Measurements from ENCODE around the gene ZWINT. TPM values are rescaled to one million over a fixed set of nuclear protein-coding genes. Genes with fewer than 3 reads are reported as not detected.

ZWINT gene
- total RNA-seq, 1 experiment from 2014 or later: 99.1 TPM

DNA sequence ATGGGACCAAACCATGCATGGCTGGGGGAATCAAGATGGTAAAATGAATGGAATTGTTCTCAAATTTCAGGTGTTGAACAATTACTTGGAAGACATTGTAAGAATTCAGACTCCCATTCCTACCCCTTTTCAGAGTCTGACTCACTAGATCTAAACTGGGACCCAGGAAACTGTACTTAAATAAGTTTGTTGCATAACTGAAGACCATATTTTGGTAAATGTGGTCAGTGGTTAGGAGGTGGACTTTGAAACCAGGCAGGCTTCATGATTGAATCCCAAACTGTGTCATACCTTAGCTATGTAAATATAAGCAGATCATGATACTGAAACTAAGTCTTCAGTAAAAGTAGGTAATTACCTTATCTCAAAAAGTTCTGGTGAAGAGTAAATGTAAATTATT, 41.7 kb downstream of the ZWINT start:
- Mint-ChIP-seq H3K36me3 (ENCODE audit: insufficient read depth in 1 of 3, low read depth in 3 of 3) (peaks cover 0 to 7% (median 2%) of the 10 kb centered on the region in 3 experiments; a peak in 1 of 7 replicates), H3K4me1 (no peaks in the 10 kb centered on the region), H3K27me3 (ENCODE audit: low read depth) (no peaks in the 10 kb centered on the region), H3K9me3 (peaks cover 6 to 13% of the 10 kb centered on the region in 2 experiments; a peak in 3 of 5 replicates), H3K27ac (no peak overlapping the region), H3K4me3 (no peak overlapping the region)
- Histone ChIP-seq H3K4ac (ENCODE audit: low read depth, low read length) (no peak overlapping the region), H3K56ac (ENCODE audit: insufficient read length, low read depth, low read length) (no peak overlapping the region), H2BK12ac (ENCODE audit: insufficient read length, low read depth, low read length) (no peak overlapping the region), H3K23ac (ENCODE audit: insufficient read length, low read depth, low read length) (no peak overlapping the region), H3K4me1 (ENCODE audit: insufficient read depth, low read length) (no peaks in the 10 kb centered on the region), H3K4me2 (ENCODE audit: insufficient read depth, insufficient read length, low read length) (no peak overlapping the region), H2AK5ac (ENCODE audit: insufficient read length, low read length) (no peak overlapping the region), H3K79me1 (ENCODE audit: insufficient read depth, low read depth, low read length, poor library complexity, severe bottlenecking) (no peaks in the 10 kb centered on the region), H3K14ac (ENCODE audit: insufficient read depth, low read length) (no peak overlapping the region), H2BK120ac (ENCODE audit: low read depth, low read length, poor library complexity, severe bottlenecking) (no peak overlapping the region), H2BK5ac (ENCODE audit: insufficient read length, low read length) (no peak overlapping the region), H4K91ac (ENCODE audit: insufficient read length, low read depth, low read length) (no peak overlapping the region), H3K27me3 (ENCODE audit: insufficient read depth, low read length) (no peaks in the 10 kb centered on the region), H2AFZ (ENCODE audit: low read length) (no peak overlapping the region), H3K18ac (ENCODE audit: insufficient read length, low read depth, low read length) (no peak overlapping the region), H2BK15ac (ENCODE audit: low read depth, low read length) (no peak overlapping the region), H3T11ph (ENCODE audit: low read length) (no peak overlapping the region), H3K9me3 (ENCODE audit: control insufficient read depth, low read depth, low read length) (no peaks in the 10 kb centered on the region), H3K27ac (ENCODE audit: insufficient read length, low read depth, low read length) (no peak overlapping the region), H2BK20ac (ENCODE audit: low read depth, low read length, poor library complexity, severe bottlenecking) (no peak overlapping the region), H3K79me2 (ENCODE audit: insufficient read depth, low read length) (no peaks in the 10 kb centered on the region), H3K9ac (ENCODE audit: extremely low read depth, insufficient read length, low read length) (no peak overlapping the region), H3K23me2 (ENCODE audit: insufficient read length, low read depth, low read length, poor library complexity, severe bottlenecking) (no peaks in the 10 kb centered on the region), H4K8ac (replicated peaks; ENCODE audit: insufficient read length, low read depth, low read length) (no peak overlapping the region), H4K20me1 (ENCODE audit: control insufficient read depth, insufficient read depth, insufficient read length) (no peaks in the 10 kb centered on the region), H4K5ac (ENCODE audit: insufficient read length, low read depth, low read length) (no peak overlapping the region)
- TF ChIP-seq CTCF (conservative IDR thresholded peaks at IDR 0.05): no peak
- no peak for DNase-seq
